ENCODE measurements around the gene MYPN.
"Not testable (repeated sequence)": the region's sequence is repeated elsewhere in the genome, so short reads cannot be mapped to it uniquely, and the experiment has no call there.

Gene MYPN

GRCh38 chr10:68239596-68240150 is 130.4 kb downstream of the MYPN start:
- Histone ChIP-seq H3K18ac (ENCODE audit: low read depth in 1 of 2, low read length in 2 of 2) (no peak overlapping the region), H2BK12ac (ENCODE audit: low read length in 2 of 2) (no peak overlapping the region), H3K27ac (ENCODE audit: low read length, poor library complexity, severe bottlenecking) (no peak overlapping the region), H2AFZ (ENCODE audit: low read depth, low read length) (no peak overlapping the region), H3K4ac (ENCODE audit: low read depth in 1 of 2, low read length in 2 of 2) (no peak overlapping the region), H3K14ac (ENCODE audit: low read length in 2 of 2) (no peak overlapping the region), H2BK120ac (ENCODE audit: low read depth, low read length) (no peak overlapping the region), H3K79me1 (replicated peaks; ENCODE audit: low read length, poor library complexity, severe bottlenecking) (no peaks in the 10 kb centered on the region), H3K27me3 (ENCODE audit: control insufficient read depth in 1 of 2, insufficient read depth in 1 of 2, low read length in 2 of 2) (peaks cover 0 to 18% of the 10 kb centered on the region in 2 experiments), H2BK15ac (ENCODE audit: low read depth, poor library complexity, severe bottlenecking) (no peak overlapping the region), H3K9me3 (ENCODE audit: control insufficient read depth, low read length) (no peaks in the 10 kb centered on the region), H4K91ac (ENCODE audit: low read length) (no peak overlapping the region), H3K9ac (ENCODE audit: low read length) (no peak overlapping the region), H2AK5ac (ENCODE audit: low read length, severe bottlenecking) (no peak overlapping the region), H4K8ac (ENCODE audit: low read length) (no peak overlapping the region), H3K36me3 (ENCODE audit: control insufficient read depth in 1 of 2, insufficient read depth in 2 of 2, low read depth in 1 of 2, low read length in 2 of 2) (no peaks in the 10 kb centered on the region), H3K4me3 (ENCODE audit: insufficient read depth in 1 of 2, low read depth in 1 of 2, low read length in 2 of 2) (no peak overlapping the region), H2BK5ac (ENCODE audit: low read depth, low read length, poor library complexity, severe bottlenecking) (no peak overlapping the region), H3K23ac (ENCODE audit: low read length in 2 of 2) (no peak overlapping the region), H3K4me2 (ENCODE audit: low read length, poor library complexity, severe bottlenecking) (no peak overlapping the region), H3K4me1 (ENCODE audit: control insufficient read depth, insufficient read depth, low read depth, low read length) (no peaks in the 10 kb centered on the region)
- 38% methylated on average over 5 of the region's 5 CpGs for WGBS
- DNase-seq: peak; percentile 38

- H2AFZ ChIP-seq (ENCODE audit: low read depth, low read length): no peak overlapping the region
- no peak overlapping the region for H3K23ac ChIP-seq (ENCODE audit: low read length in 2 of 2)
- no peak overlapping the region for H2BK12ac ChIP-seq (ENCODE audit: low read length in 2 of 2)
- no peak for DNase-seq
- H3K14ac ChIP-seq (ENCODE audit: low read length in 2 of 2): no peak overlapping the region
- H3K4me1 ChIP-seq (ENCODE audit: control insufficient read depth, insufficient read depth, low read depth, low read length): no peaks in the 10 kb centered on the region
- H3K36me3 ChIP-seq (ENCODE audit: control insufficient read depth in 1 of 2, insufficient read depth in 2 of 2, low read depth in 1 of 2, low read length in 2 of 2): no peaks in the 10 kb centered on the region
- no peak overlapping the region for H2AK5ac ChIP-seq (ENCODE audit: low read length, severe bottlenecking)
- H3K9ac ChIP-seq (ENCODE audit: low read length): no peak overlapping the region
- H3K18ac ChIP-seq (ENCODE audit: low read depth in 1 of 2, low read length in 2 of 2): no peak overlapping the region
- H3K4ac ChIP-seq (ENCODE audit: low read depth in 1 of 2, low read length in 2 of 2): no peak overlapping the region
- no peaks in the 10 kb centered on the region for H3K79me1 ChIP-seq (replicated peaks; ENCODE audit: low read length, poor library complexity, severe bottlenecking)
- H3K27ac ChIP-seq (ENCODE audit: low read length, poor library complexity, severe bottlenecking): no peak overlapping the region
- no peaks in the 10 kb centered on the region for H3K9me3 ChIP-seq (ENCODE audit: control insufficient read depth, low read length)
- WGBS: 91% methylated on average over 2 of the region's 2 CpGs
- no peak overlapping the region for H4K91ac ChIP-seq (ENCODE audit: low read length)
- H2BK5ac ChIP-seq (ENCODE audit: low read depth, low read length, poor library complexity, severe bottlenecking): no peak overlapping the region
- H4K8ac ChIP-seq (ENCODE audit: low read length): no peak overlapping the region
- H2BK120ac ChIP-seq (ENCODE audit: low read depth, low read length): no peak overlapping the region
- H3K4me2 ChIP-seq (ENCODE audit: low read length, poor library complexity, severe bottlenecking): no peak overlapping the region
- H3K27me3 ChIP-seq (ENCODE audit: control insufficient read depth in 1 of 2, insufficient read depth in 1 of 2, low read length in 2 of 2): peaks cover 0 to 10% of the 10 kb centered on the region in 2 experiments
- no peak overlapping the region for H2BK15ac ChIP-seq (ENCODE audit: low read depth, poor library complexity, severe bottlenecking)
- no peak overlapping the region for H3K4me3 ChIP-seq (ENCODE audit: insufficient read depth in 1 of 2, low read depth in 1 of 2, low read length in 2 of 2)
Observed at GRCh38 chr10:68242051-68242450, 132.8 kb downstream of the MYPN start.

GRCh38 chr10:68246397-68246796 is 137.1 kb downstream of the MYPN start:
- not testable (repeated sequence) for H2AK5ac ChIP-seq (ENCODE audit: low read length, severe bottlenecking); H3K4me3 ChIP-seq (ENCODE audit: insufficient read depth in 1 of 2, low read depth in 1 of 2, low read length in 2 of 2); H3K27ac ChIP-seq (ENCODE audit: low read length, poor library complexity, severe bottlenecking); H2AFZ ChIP-seq (ENCODE audit: low read depth, low read length); H3K14ac ChIP-seq (ENCODE audit: low read length in 2 of 2); H4K8ac ChIP-seq (ENCODE audit: low read length); H3K23ac ChIP-seq (ENCODE audit: low read length in 2 of 2); H2BK5ac ChIP-seq (ENCODE audit: low read depth, low read length, poor library complexity, severe bottlenecking); H3K36me3 ChIP-seq (ENCODE audit: control insufficient read depth in 1 of 2, insufficient read depth in 2 of 2, low read depth in 1 of 2, low read length in 2 of 2); H3K9me3 ChIP-seq (ENCODE audit: control insufficient read depth, low read length); DNase-seq; H3K27me3 ChIP-seq (ENCODE audit: control insufficient read depth in 1 of 2, insufficient read depth in 1 of 2, low read length in 2 of 2); H3K4me1 ChIP-seq (ENCODE audit: control insufficient read depth, insufficient read depth, low read depth, low read length); H3K9ac ChIP-seq (ENCODE audit: low read length); H2BK120ac ChIP-seq (ENCODE audit: low read depth, low read length); H3K4ac ChIP-seq (ENCODE audit: low read depth in 1 of 2, low read length in 2 of 2); H4K91ac ChIP-seq (ENCODE audit: low read length); H3K79me1 ChIP-seq (replicated peaks; ENCODE audit: low read length, poor library complexity, severe bottlenecking); H2BK15ac ChIP-seq (ENCODE audit: low read depth, poor library complexity, severe bottlenecking); H3K4me2 ChIP-seq (ENCODE audit: low read length, poor library complexity, severe bottlenecking); H2BK12ac ChIP-seq (ENCODE audit: low read length in 2 of 2); H3K18ac ChIP-seq (ENCODE audit: low read depth in 1 of 2, low read length in 2 of 2)
- WGBS: 91% methylated on average over 5 of the region's 7 CpGs

GRCh38 chr10:68247931-68248330 is 138.6 kb downstream of the MYPN start:
- no peak overlapping the region for H2BK120ac ChIP-seq (ENCODE audit: low read depth, low read length)
- H2BK15ac ChIP-seq (ENCODE audit: low read depth, poor library complexity, severe bottlenecking): no peak overlapping the region
- 79% methylated on average over 6 of the region's 6 CpGs for WGBS

More at GRCh38 chr10:68247931-68248330, 138.6 kb downstream of the MYPN start:
- H4K91ac ChIP-seq (ENCODE audit: low read length): no peak overlapping the region
- no peak overlapping the region for H2AK5ac ChIP-seq (ENCODE audit: low read length, severe bottlenecking)
- H2AFZ ChIP-seq (ENCODE audit: low read depth, low read length): no peak overlapping the region
- no peak overlapping the region for H2BK12ac ChIP-seq (ENCODE audit: low read length in 2 of 2)
- no peak overlapping the region for H3K27ac ChIP-seq (ENCODE audit: low read length, poor library complexity, severe bottlenecking)
- H3K4me2 ChIP-seq (ENCODE audit: low read length, poor library complexity, severe bottlenecking): no peak overlapping the region
- H3K4me3 ChIP-seq (ENCODE audit: insufficient read depth in 1 of 2, low read depth in 1 of 2, low read length in 2 of 2): no peak overlapping the region
- H3K14ac ChIP-seq (ENCODE audit: low read length in 2 of 2): no peak overlapping the region
- no peak overlapping the region for H3K18ac ChIP-seq (ENCODE audit: low read depth in 1 of 2, low read length in 2 of 2)
- no peak overlapping the region for H3K23ac ChIP-seq (ENCODE audit: low read length in 2 of 2)
- no peaks in the 10 kb centered on the region for H3K36me3 ChIP-seq (ENCODE audit: control insufficient read depth in 1 of 2, insufficient read depth in 2 of 2, low read depth in 1 of 2, low read length in 2 of 2)
- DNase-seq: no peak
- H3K27me3 ChIP-seq (ENCODE audit: control insufficient read depth in 1 of 2, insufficient read depth in 1 of 2, low read length in 2 of 2): peaks cover 4 to 5% of the 10 kb centered on the region in 2 experiments
- H3K9ac ChIP-seq (ENCODE audit: low read length): no peak overlapping the region
- H3K79me1 ChIP-seq (replicated peaks; ENCODE audit: low read length, poor library complexity, severe bottlenecking): no peaks in the 10 kb centered on the region
- H3K4ac ChIP-seq (ENCODE audit: low read depth in 1 of 2, low read length in 2 of 2): no peak overlapping the region
- no peak overlapping the region for H4K8ac ChIP-seq (ENCODE audit: low read length)
- no peaks in the 10 kb centered on the region for H3K9me3 ChIP-seq (ENCODE audit: control insufficient read depth, low read length)
- no peak overlapping the region for H2BK5ac ChIP-seq (ENCODE audit: low read depth, low read length, poor library complexity, severe bottlenecking)
- no peaks in the 10 kb centered on the region for H3K4me1 ChIP-seq (ENCODE audit: control insufficient read depth, insufficient read depth, low read depth, low read length)
